Activated naive CD4-positive, alpha-beta T cell treated with anti-CD3 and anti-CD28 coated beads, Interleukin-2, amount 50 U/mL, for 24 hours (primary cell): ENCODE measurements around the gene ARID1B.
A peak's percentile ranks its signal among the peaks of the same experiment; 100 is the strongest.

ENCODE experiments used
- H3K27ac Mint-ChIP-seq: one replicate; pipeline ENCODE4 v1.8.0; 2021; ENCODE audit warnings: mild to moderate bottlenecking, mixed read lengths
- H3K27me3 Mint-ChIP-seq: one replicate; pipeline ENCODE4 v1.8.0; 2021; ENCODE audit warnings: mixed read lengths
- H3K36me3 Mint-ChIP-seq: one replicate; pipeline ENCODE4 v1.8.0; 2021; ENCODE audit warnings: mixed read lengths
- H3K4me1 Mint-ChIP-seq: one replicate; pipeline ENCODE4 v1.8.0; 2021; ENCODE audit warnings: mixed read lengths
- H3K4me3 Mint-ChIP-seq: one replicate; pipeline ENCODE4 v1.8.0; 2021; ENCODE audit warnings: mild to moderate bottlenecking, mixed read lengths
- H3K9me3 Mint-ChIP-seq: one replicate; pipeline ENCODE4 v1.8.0; 2021; ENCODE audit warnings: mixed read lengths

Gene ARID1B

DNA sequence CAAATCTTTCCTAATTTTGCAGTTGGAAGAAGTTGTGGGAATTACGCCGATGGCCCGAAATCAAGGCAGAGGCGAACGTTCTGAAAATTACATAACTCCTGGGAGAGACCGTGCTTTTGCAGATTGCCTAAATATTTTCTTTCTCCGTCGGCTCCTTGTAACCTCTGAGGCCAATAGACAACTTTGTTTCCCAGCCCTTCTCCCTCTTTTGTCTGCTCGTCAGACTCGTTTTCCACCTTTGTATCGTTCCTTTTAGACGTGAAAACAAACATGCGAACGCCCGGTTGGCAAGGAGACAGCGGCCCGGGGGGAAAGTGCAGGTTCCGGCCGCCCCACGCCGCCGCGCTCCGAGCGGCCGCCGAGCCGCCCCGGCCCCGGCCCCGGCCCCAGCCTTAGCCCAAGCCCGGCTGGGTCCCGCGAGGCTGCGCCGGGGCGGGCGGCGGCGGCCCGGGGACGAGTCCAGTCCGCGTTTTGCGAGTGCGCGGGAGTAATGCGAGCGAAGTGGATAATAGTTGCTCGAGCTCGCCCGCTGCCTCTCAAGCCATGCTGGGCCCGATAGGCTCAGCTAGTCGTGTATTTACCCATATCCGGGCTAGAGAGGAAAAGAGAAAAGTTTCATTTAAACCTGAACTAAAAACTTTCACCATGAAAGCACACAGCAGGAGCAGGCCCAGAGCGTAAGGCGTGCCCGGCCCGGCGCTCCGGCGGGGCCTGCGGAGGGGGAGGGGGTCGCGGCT is at the start of gene ARID1B:
TSS of gene ARID1B (plus strand) at position 539 of the 737 bp plus-strand sequence. CDS start 303 bp downstream, outside the sequence.
- Mint-ChIP-seq H3K27ac (peak within 1 kb of the TSS; percentile 98), H3K27me3 (no peaks in the 10 kb centered on the region)

GRCh38 chr6:156727715-156728385 is 49.3 kb upstream of the ARID1B start:
- H3K27me3 Mint-ChIP-seq: no peaks in the 10 kb centered on the region
- H3K4me1 Mint-ChIP-seq: no peaks in the 10 kb centered on the region
- H3K27ac Mint-ChIP-seq: no peak overlapping the region
- H3K9me3 Mint-ChIP-seq: no peaks in the 10 kb centered on the region
- H3K4me3 Mint-ChIP-seq: no peak overlapping the region
- H3K36me3 Mint-ChIP-seq: no peaks in the 10 kb centered on the region

More for the DNA sequence above, at the start of gene ARID1B:
- Mint-ChIP-seq H3K36me3 (no peaks in the 10 kb centered on the region), H3K4me3 (peak within 1 kb of the TSS; percentile 95), H3K4me1 (peaks cover 40% of the 10 kb centered on the region), H3K9me3 (no peaks in the 10 kb centered on the region)

- H3K36me3 Mint-ChIP-seq: no peaks in the 10 kb centered on the region
Observed at GRCh38 chr6:156729248-156729647, 47.9 kb upstream of the ARID1B start.

GRCh38 chr6:156731396-156731795 is 45.8 kb upstream of the ARID1B start:
- Mint-ChIP-seq H3K27me3 (no peaks in the 10 kb centered on the region), H3K9me3 (no peaks in the 10 kb centered on the region), H3K27ac (no peak overlapping the region), H3K4me3 (no peak overlapping the region), H3K36me3 (no peaks in the 10 kb centered on the region), H3K4me1 (no peaks in the 10 kb centered on the region)

More at GRCh38 chr6:156729248-156729647, 47.9 kb upstream of the ARID1B start:
- no peak overlapping the region for H3K4me3 Mint-ChIP-seq
- no peak overlapping the region for H3K27ac Mint-ChIP-seq
- H3K27me3 Mint-ChIP-seq: no peaks in the 10 kb centered on the region
- no peaks in the 10 kb centered on the region for H3K9me3 Mint-ChIP-seq
- H3K4me1 Mint-ChIP-seq: no peaks in the 10 kb centered on the region

GRCh38 chr6:156735751-156736150 is 41.4 kb upstream of the ARID1B start:
- Mint-ChIP-seq H3K27ac (no peak overlapping the region), H3K36me3 (peaks cover 6% of the 10 kb centered on the region), H3K9me3 (peaks cover 7% of the 10 kb centered on the region), H3K27me3 (no peaks in the 10 kb centered on the region), H3K4me3 (no peak overlapping the region), H3K4me1 (no peaks in the 10 kb centered on the region)

DNA sequence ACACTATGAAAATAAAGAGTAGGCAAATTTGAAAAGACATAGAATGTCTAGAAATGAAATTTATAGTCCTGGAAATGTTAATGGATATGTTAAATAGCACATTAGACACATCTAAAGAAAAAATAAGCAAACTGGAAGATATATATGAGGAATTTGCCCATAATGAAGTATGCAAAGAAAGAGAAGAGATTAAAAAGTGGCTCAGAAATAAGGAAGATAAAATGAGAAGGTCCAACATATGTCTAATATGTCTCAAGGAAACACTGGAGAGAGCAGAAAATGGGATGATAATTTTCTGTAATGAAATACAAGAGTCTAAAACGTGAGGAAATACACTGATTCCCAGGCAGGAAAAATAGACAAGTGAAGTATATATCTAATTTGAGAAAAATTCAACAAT is 36.6 kb upstream of the ARID1B start:
- peaks cover 6% of the 10 kb centered on the region for H3K36me3 Mint-ChIP-seq
- peaks cover 2% of the 10 kb centered on the region for H3K27me3 Mint-ChIP-seq
- H3K27ac Mint-ChIP-seq: no peak overlapping the region
- peaks cover 8% of the 10 kb centered on the region for H3K9me3 Mint-ChIP-seq
- no peaks in the 10 kb centered on the region for H3K4me1 Mint-ChIP-seq
- H3K4me3 Mint-ChIP-seq: no peak overlapping the region

- no peak overlapping the region for H3K27ac Mint-ChIP-seq
- H3K9me3 Mint-ChIP-seq: peaks cover 8% of the 10 kb centered on the region
- peaks cover 2% of the 10 kb centered on the region for H3K27me3 Mint-ChIP-seq
- no peaks in the 10 kb centered on the region for H3K4me1 Mint-ChIP-seq
- peaks cover 6% of the 10 kb centered on the region for H3K36me3 Mint-ChIP-seq
- no peak overlapping the region for H3K4me3 Mint-ChIP-seq
Observed at GRCh38 chr6:156741287-156742073, 35.7 kb upstream of the ARID1B start.

GRCh38 chr6:156747715-156748114 is 29.5 kb upstream of the ARID1B start:
- no peak overlapping the region for H3K4me3 Mint-ChIP-seq
- H3K9me3 Mint-ChIP-seq: no peaks in the 10 kb centered on the region
- peaks cover 4% of the 10 kb centered on the region for H3K27me3 Mint-ChIP-seq
- no peaks in the 10 kb centered on the region for H3K36me3 Mint-ChIP-seq
- H3K27ac Mint-ChIP-seq: no peak overlapping the region
- H3K4me1 Mint-ChIP-seq: no peaks in the 10 kb centered on the region

GRCh38 chr6:156748504-156748903 is 28.7 kb upstream of the ARID1B start:
- Mint-ChIP-seq H3K27ac (no peak overlapping the region), H3K9me3 (no peaks in the 10 kb centered on the region), H3K4me3 (no peak overlapping the region), H3K27me3 (peaks cover 4% of the 10 kb centered on the region), H3K4me1 (no peaks in the 10 kb centered on the region), H3K36me3 (no peaks in the 10 kb centered on the region)

DNA sequence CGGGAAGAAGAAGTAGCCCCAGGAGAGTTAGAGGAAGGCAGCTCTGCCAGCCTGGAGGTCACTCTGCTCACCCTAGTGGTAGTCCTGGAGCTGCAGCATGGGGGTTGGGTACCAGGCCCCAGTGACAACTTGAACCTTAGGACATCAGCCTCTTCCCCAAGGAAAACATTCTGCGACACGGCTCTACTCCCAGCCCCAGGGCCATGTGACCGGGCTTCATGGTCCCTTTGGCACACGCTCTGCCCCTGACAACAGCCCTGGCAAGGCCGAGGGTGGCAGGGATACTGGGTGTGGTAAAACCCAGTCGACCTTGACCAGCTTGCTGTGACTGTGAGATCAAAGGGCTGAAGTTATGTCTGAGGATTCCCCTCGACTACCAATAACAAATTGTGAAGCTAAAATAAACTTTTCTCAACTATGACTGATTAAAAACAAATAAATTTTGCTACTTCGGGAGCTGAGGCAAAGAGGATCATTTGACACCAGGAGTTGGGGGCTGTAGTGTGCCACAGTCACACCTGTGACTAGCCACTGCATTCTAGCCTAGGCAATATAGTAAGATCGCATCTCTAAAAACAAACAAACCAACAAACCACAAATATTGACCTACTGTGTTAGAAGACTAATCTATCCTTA is 24.4 kb upstream of the ARID1B start:
- no peak overlapping the region for H3K27ac Mint-ChIP-seq
- H3K9me3 Mint-ChIP-seq: no peaks in the 10 kb centered on the region
- H3K27me3 Mint-ChIP-seq: peaks cover 2% of the 10 kb centered on the region
- H3K4me1 Mint-ChIP-seq: no peaks in the 10 kb centered on the region
- no peak overlapping the region for H3K4me3 Mint-ChIP-seq
- no peaks in the 10 kb centered on the region for H3K36me3 Mint-ChIP-seq

GRCh38 chr6:156756630-156757610 is 20.3 kb upstream of the ARID1B start:
- Mint-ChIP-seq H3K27me3 (no peaks in the 10 kb centered on the region), H3K36me3 (no peaks in the 10 kb centered on the region), H3K4me1 (no peaks in the 10 kb centered on the region), H3K9me3 (no peaks in the 10 kb centered on the region), H3K27ac (peak overlapping the region; percentile 12), H3K4me3 (no peak overlapping the region)

GRCh38 chr6:156757849-156758248 is 19.3 kb upstream of the ARID1B start:
- Mint-ChIP-seq H3K27ac (no peak overlapping the region), H3K27me3 (no peaks in the 10 kb centered on the region), H3K4me3 (no peak overlapping the region), H3K9me3 (no peaks in the 10 kb centered on the region), H3K36me3 (no peaks in the 10 kb centered on the region), H3K4me1 (no peaks in the 10 kb centered on the region)

GRCh38 chr6:156760377-156760776 is 16.8 kb upstream of the ARID1B start:
- Mint-ChIP-seq H3K36me3 (no peaks in the 10 kb centered on the region), H3K4me3 (no peak overlapping the region), H3K4me1 (no peaks in the 10 kb centered on the region), H3K9me3 (no peaks in the 10 kb centered on the region), H3K27me3 (no peaks in the 10 kb centered on the region), H3K27ac (no peak overlapping the region)

DNA sequence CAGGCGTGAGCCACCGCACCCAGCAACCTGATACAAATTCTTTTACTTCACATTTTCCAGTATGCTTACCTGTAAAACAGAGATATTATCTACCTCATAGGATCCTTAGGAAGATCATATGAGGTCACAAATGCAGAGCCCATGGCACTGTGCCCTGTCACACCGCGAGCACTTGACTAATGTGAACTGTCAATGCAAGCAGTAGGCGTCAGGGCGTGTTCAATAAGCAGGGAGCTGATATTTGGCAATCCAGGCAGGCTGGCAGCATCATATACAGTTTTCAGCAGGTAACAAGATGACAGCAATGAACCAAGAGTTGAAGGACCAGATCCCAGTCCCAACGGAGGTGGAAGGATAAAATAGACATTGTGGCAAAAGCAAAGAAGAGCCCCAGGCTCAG is 14.6 kb upstream of the ARID1B start:
- no peaks in the 10 kb centered on the region for H3K36me3 Mint-ChIP-seq
- no peaks in the 10 kb centered on the region for H3K9me3 Mint-ChIP-seq
- H3K27me3 Mint-ChIP-seq: no peaks in the 10 kb centered on the region
- no peak overlapping the region for H3K27ac Mint-ChIP-seq
- H3K4me1 Mint-ChIP-seq: peaks cover 1% of the 10 kb centered on the region
- no peak overlapping the region for H3K4me3 Mint-ChIP-seq
